AG04449 (cell line): ENCODE results near the gene TMEM208.

Experiments
- CTCF ChIA-PET: fragments of 350-600 bp; formaldehyde crosslinking; extraction: SDS; loops from one replicate; lab custom pipeline; 2021; ENCODE audit warnings: antibody characterized with exemption; lab: Yijun Ruan, JAX
- POLR2A ChIA-PET: fragments of 400-600, 350-600 bp; formaldehyde crosslinking; extraction: SDS; loops from one replicate; lab custom pipeline; 2020; ENCODE audit warnings: antibody characterized with exemption, inconsistent platforms; lab: Yijun Ruan, JAX
- DNase-seq: peaks from one replicate; pipeline ENCODE4 v3.0.0-alpha.2; 2010; ENCODE audit warnings: low read depth, low spot score
- H3K4me3 ChIP-seq: 2 replicates; pipeline ENCODE4 v1.5.1; 2011; ENCODE audit warnings: low read depth, mild to moderate bottlenecking, control low read depth, low read length
- CTCF ChIP-seq: IDR thresholded peaks from one replicate; pipeline ENCODE4 v1.5.1; 2011; ENCODE audit warnings: mild to moderate bottlenecking, moderate library complexity, low read length, control low read depth, inconsistent platforms; ENCODE audit not compliant: insufficient read depth; ENCODE audit errors: missing control alignments

Gene TMEM208

GRCh38 chr16:67226804-67227566 lies at the start of gene TMEM208:
TMEM208 (plus strand) TSS chr16:67227130; CDS start chr16:67227219, 89 bp downstream.
- peak; percentile 84 for DNase-seq
- ChIA-PET POLR2A (interaction anchor here (0.6 to 4.3 kb wide), 13 partner anchors 8 to 109 kb away, joined by 3 to 20 read pairs (median 3); partner anchors contain the start of genes FHOD1 and SLC9A5), CTCF (interaction anchor here (0.9 to 2.4 kb wide), 16 partner anchors 9 to 249 kb away, joined by 3 to 8 read pairs (median 3); partner anchors contain the start of genes FHOD1, SLC9A5 and ZDHHC1)
- TF ChIP-seq CTCF, result peak; percentile 38
- peak within 1 kb of the TSS; percentile 98 for H3K4me3 ChIP-seq

- TF ChIP-seq CTCF, result no peak
- ChIA-PET POLR2A (no interaction called here), CTCF (interaction anchor here (1.4 to 10.1 kb wide), 3 partner anchors 7 to 224 kb away, joined by 5 to 110 read pairs (median 7); partner anchors contain the start of gene MATCAP1)
- no peak for DNase-seq
- H3K4me3 ChIP-seq, result peak overlapping the region; percentile 15
Observed at GRCh38 chr16:67177743-67178699, 48.9 kb upstream of the TMEM208 start.

GRCh38 chr16:67179421-67180080 lies 47.4 kb upstream of the TMEM208 start:
- TF ChIP-seq CTCF, result peak; percentile 11
- DNase-seq, result no peak
- POLR2A ChIA-PET, result interaction anchor here (0.6 kb wide), 1 partner anchor 237 kb away, joined by 3 read pairs; no protein-coding TSS in a partner anchor
- CTCF ChIA-PET, result interaction anchor here (1.2 kb wide), 1 partner anchor 25 kb away, joined by 4 read pairs; no protein-coding TSS in a partner anchor
- H3K4me3 ChIP-seq, result no peak overlapping the region

DNA sequence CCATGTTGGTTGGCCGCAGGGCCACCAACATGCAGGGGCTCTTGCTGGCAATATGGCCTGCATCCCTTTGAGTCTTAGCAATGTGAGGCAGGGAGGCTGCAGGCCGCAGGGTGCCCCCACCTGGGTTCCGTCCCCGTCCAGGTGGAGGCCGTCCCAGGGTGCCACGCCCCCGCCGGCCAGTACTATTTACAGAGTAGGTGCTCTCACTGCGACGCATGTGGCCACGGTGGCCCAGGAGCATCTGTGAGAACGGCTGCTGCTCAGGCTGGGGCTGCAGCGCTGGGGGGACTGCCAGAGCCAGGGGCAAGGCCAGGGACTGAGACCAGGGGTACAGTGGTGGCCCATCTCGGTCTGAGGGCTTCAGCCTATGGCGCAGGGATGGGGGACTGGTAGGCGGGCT lies 46.8 kb upstream of the TMEM208 start:
- CTCF ChIA-PET, result no interaction called here
- no peak overlapping the region for H3K4me3 ChIP-seq

GRCh38 chr16:67181346-67181745 lies 45.6 kb upstream of the TMEM208 start:
- H3K4me3 ChIP-seq, result no peak overlapping the region
- ChIA-PET CTCF (interaction anchor here (0.7 to 10.2 kb wide), 8 partner anchors 9 to 286 kb away, joined by 3 to 128 read pairs (median 6); partner anchors contain the start of genes FBXL8, NOL3 and TRADD), POLR2A (interaction anchor here (0.6 to 1.0 kb wide), 2 partner anchors 11 to 20 kb away, joined by 3 to 8 read pairs; partner anchors contain the start of gene NOL3)
- no peak for TF ChIP-seq CTCF
- peak; percentile 44 for DNase-seq

More for the DNA sequence above, 46.8 kb upstream of the TMEM208 start:
- TF ChIP-seq CTCF, result no peak
- POLR2A ChIA-PET, result interaction anchor here (0.6 kb wide), 1 partner anchor 237 kb away, joined by 3 read pairs; no protein-coding TSS in a partner anchor
- DNase-seq, result no peak
